DOHH2 (cell line): ENCODE measurements around the gene DEDD.

Experiments used
- EZH2phosphoT487 ChIP-seq: fragments of 200-600 bp; sonication (generic); IDR thresholded peaks from 2 replicates; pipeline ENCODE4 v1.6.1; 2017; ENCODE audit warnings: borderline replicate concordance, mild to moderate bottlenecking, antibody characterized with exemption, low read length, moderate library complexity, mixed read lengths
- TF ChIP-seq, protein P1 (sequence below): fragments of 200-600 bp; sonication (generic); IDR thresholded peaks from one replicate; pipeline ENCODE4 v1.5.1; 2014; ENCODE audit warnings: antibody characterized with exemption, mild to moderate bottlenecking, low read depth, low read length; ENCODE audit not compliant: poor library complexity, severe bottlenecking

DNA sequence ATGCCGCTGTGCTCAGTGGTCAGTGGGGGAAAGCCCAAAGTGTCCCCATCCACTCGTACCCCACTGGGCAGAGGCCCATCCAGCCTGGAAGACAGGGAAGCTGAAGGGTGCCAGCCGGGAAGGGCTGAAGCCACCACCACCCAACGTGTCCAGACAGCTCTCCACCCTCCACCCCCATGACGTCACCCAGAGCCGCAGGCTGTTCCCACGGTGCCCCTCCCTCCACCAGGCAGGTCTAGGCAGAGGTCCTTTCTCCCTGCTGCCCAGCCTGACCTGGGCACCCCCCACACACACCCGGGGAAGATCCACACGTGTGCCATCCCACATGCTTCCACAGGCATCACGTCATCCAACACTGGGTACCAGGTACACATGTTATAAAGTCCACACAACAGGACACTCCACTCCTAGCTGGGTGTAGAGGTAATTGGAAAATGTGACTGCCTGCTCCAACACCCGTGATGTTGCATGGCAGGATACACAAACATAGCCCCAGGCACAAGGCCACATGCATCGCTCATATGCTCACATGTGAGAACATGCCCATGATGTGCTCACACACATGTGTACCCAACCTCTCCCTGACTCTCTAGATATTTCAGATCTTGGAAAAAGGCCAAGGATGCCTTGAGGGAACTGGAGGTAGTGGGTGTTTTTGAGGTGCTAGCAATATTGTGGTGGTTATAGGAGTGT lies 57.6 kb downstream of the DEDD start:
- no peak for TF ChIP-seq EZH2phosphoT487
- TF ChIP-seq, protein P1, sequence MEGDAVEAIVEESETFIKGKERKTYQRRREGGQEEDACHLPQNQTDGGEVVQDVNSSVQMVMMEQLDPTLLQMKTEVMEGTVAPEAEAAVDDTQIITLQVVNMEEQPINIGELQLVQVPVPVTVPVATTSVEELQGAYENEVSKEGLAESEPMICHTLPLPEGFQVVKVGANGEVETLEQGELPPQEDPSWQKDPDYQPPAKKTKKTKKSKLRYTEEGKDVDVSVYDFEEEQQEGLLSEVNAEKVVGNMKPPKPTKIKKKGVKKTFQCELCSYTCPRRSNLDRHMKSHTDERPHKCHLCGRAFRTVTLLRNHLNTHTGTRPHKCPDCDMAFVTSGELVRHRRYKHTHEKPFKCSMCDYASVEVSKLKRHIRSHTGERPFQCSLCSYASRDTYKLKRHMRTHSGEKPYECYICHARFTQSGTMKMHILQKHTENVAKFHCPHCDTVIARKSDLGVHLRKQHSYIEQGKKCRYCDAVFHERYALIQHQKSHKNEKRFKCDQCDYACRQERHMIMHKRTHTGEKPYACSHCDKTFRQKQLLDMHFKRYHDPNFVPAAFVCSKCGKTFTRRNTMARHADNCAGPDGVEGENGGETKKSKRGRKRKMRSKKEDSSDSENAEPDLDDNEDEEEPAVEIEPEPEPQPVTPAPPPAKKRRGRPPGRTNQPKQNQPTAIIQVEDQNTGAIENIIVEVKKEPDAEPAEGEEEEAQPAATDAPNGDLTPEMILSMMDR = no peak
